Measurements from ENCODE around the gene SYT1. TPM values are rescaled to one million over a fixed set of nuclear protein-coding genes. Genes with fewer than 3 reads are reported as not detected.
A peak's percentile ranks its signal among the peaks of the same experiment; 100 is the strongest.

Gene SYT1
- total and polyA plus RNA-seq, 2 experiments from 2014 or later = 48.7 to 51.7 TPM

DNA sequence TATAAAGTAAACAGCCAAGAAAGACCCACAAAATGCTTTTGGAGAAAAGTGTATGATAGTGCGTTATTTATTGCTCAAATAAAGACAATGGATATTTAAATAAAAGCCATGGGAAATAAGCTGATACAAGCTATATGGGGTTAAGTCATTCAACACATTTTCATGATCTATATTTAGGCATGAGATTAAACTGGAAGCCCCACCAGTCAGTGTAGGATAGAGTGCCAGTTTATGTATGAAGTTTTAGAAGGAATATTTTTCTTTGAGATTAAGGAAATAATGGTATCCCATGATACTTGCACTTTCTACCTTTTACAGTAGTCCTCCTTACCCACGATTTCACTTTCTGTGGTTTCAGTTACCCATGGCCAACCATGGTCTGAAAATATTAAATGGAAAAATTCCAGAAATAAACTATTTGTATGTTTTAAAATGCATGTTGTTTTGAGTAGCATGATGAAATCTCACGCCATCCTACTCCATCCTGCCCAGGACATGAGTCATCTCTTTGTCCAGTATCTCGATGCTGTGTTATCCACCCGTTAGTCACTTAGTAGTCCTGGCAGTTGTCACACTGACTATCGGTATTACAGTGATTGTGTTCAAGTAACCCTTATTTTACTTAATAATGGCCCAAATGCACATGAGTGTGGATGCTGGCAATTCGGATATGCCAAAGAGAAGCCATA lies 22.3 kb downstream of the SYT1 start (continued):
- TF ChIP-seq ZNF462 (CRISPR knock-in tag; IDR thresholded peaks at IDR 0.05) (no peak), ZNF114 (CRISPR knock-in tag; IDR thresholded peaks at IDR 0.05) (no peak)

DNA sequence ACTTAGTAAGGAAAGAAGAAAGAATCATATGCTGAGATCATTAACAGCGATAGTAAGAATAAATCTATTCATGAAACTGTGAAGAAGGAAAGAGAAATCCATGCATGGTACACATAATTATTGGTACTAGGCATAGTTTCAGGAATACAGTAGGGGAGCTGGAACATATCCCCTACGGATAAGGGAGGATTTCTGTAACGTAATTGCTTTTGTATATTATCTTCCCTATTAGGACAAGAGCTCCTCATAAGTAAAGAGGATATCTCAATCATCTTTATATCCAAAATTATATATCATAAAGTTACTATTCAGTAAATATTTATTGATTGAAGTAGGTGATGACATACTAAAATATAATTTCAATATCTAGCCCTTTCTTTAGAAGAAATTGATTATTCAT lies 22.9 kb downstream of the SYT1 start:
- Histone ChIP-seq H3K79me2 (replicated peaks; ENCODE audit: insufficient read depth) (peaks cover 72% of the 10 kb centered on the region), H3K36me3 (ENCODE audit: insufficient read depth) (no peaks in the 10 kb centered on the region), H3K27ac (ENCODE audit: low read depth) (0 out of 2 replicates have a peak overlapping the region, but pooled peaks have one; percentile 11), H3K9me2 (ENCODE audit: insufficient read depth) (no peaks in the 10 kb centered on the region), H3K4me1 (ENCODE audit: insufficient read depth) (peaks cover 42% of the 10 kb centered on the region), H3F3A (replicated peaks; ENCODE audit: low read depth) (no peaks in the 10 kb centered on the region), H3K4me2 (no peak overlapping the region), H3K4me3 (no peak overlapping the region), H4K20me1 (replicated peaks; ENCODE audit: insufficient read depth) (no peaks in the 10 kb centered on the region; the same call in 1 of the 2 replicates), H3K27me3 (ENCODE audit: insufficient read depth) (no peaks in the 10 kb centered on the region), H2AFZ (no peak overlapping the region)
- Mint-ChIP-seq H3K4me3 (no peak overlapping the region), H3K9me3 (no peaks in the 10 kb centered on the region), H3K27me3 (ENCODE audit: insufficient read depth, low read depth, poor library complexity) (no peaks in the 10 kb centered on the region), H3K27ac (no peak overlapping the region; the same call in 1 of the 2 replicates), H3K4me1 (peaks cover 39% of the 10 kb centered on the region), H3K36me3 (ENCODE audit: low read depth) (no peaks in the 10 kb centered on the region)
- no peak for ATAC-seq
- no peak for DNase-seq (ENCODE audit: low spot score)
- TF ChIP-seq ZNF462 (CRISPR knock-in tag; IDR thresholded peaks at IDR 0.05) = no peak
- TF ChIP-seq NANOG (IDR thresholded peaks at IDR 0.05; ENCODE audit: borderline replicate concordance) = no peak
- no peak for TF ChIP-seq POLR2AphosphoS5 (IDR thresholded peaks at IDR 0.05; ENCODE audit: low read depth)
- TF ChIP-seq, protein P1, sequence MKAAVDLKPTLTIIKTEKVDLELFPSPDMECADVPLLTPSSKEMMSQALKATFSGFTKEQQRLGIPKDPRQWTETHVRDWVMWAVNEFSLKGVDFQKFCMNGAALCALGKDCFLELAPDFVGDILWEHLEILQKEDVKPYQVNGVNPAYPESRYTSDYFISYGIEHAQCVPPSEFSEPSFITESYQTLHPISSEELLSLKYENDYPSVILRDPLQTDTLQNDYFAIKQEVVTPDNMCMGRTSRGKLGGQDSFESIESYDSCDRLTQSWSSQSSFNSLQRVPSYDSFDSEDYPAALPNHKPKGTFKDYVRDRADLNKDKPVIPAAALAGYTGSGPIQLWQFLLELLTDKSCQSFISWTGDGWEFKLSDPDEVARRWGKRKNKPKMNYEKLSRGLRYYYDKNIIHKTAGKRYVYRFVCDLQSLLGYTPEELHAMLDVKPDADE (IDR thresholded peaks at IDR 0.05) = no peak
- no peak for TF ChIP-seq JUNB (IDR thresholded peaks at IDR 0.05; ENCODE audit: unreplicated experiment)
- no peak for TF ChIP-seq CREB1 (CRISPR knock-in tag; IDR thresholded peaks at IDR 0.05; ENCODE audit: low read depth)
